Heart left ventricle (tissue), 16 donors: Measurements from ENCODE around the gene TRA2B. TPM values are rescaled to one million over a fixed set of nuclear protein-coding genes. Genes with fewer than 3 reads are reported as not detected.
A peak's percentile ranks its signal among the peaks of the same experiment; 100 is the strongest.

Experiments
- ATAC-seq, 4 donors: fragments of 200-7000 bp; cut with Tn5 transposase; one replicate each; pipeline ENCODE4 v1.9.1; 2020 to 2022; ENCODE audit warnings: moderate library complexity in 4 of 4, mild to moderate bottlenecking in 3 of 4, moderate number of reproducible peaks in 1 of 4
- DNase-seq, 5 donors: peaks; one replicate each; pipeline ENCODE4 v3.0.0-alpha.2; 2020
- H3K27ac ChIP-seq, 12 donors: fragments of 200-600 bp; sonication (generic) in 4 of 12; one replicate each; pipeline versions ENCODE4 v1.5.0 to v1.8.0; 2016 to 2022; ENCODE audit warnings: mild to moderate bottlenecking in 2 of 12
- H3K27me3 ChIP-seq, 9 donors: fragments of 200-600 bp; sonication (generic) in 2 of 9; one replicate each; pipeline versions ENCODE4 v1.5.1 to v1.8.0; 2016 to 2022; ENCODE audit warnings: mild to moderate bottlenecking in 3 of 9
- H3K36me3 ChIP-seq, 9 donors: fragments of 200-600 bp; sonication (generic) in 2 of 9; one replicate each; pipeline versions ENCODE4 v1.5.0 to v1.8.0; 2018 to 2022; ENCODE audit warnings: mild to moderate bottlenecking in 2 of 9
- H3K4me1 ChIP-seq, 12 donors: fragments of 200-600 bp; sonication (generic) in 4 of 12; one replicate each; pipeline versions ENCODE4 v1.5.0 to v1.8.0; 2016 to 2022; ENCODE audit warnings: mild to moderate bottlenecking in 3 of 12
- H3K4me3 ChIP-seq, 12 donors: fragments of 200-600 bp; sonication (generic) in 4 of 12; one replicate each; pipeline versions ENCODE4 v1.5.0 to v1.8.0; 2017 to 2022; ENCODE audit warnings: mild to moderate bottlenecking in 9 of 12, moderate library complexity in 4 of 12
- H3K9me3 ChIP-seq, 12 donors: fragments of 200-600 bp; sonication (generic) in 4 of 12; one replicate each; pipeline versions ENCODE4 v1.5.0 to v1.8.0; 2016 to 2022; ENCODE audit warnings: mild to moderate bottlenecking in 1 of 12
- POLR2A ChIP-seq, 2 donors: fragments of 450-650 bp; IDR thresholded peaks; one replicate each; pipeline ENCODE4 v1.6.1; 2017; ENCODE audit warnings: antibody characterized with exemption in 2 of 2, mild to moderate bottlenecking in 2 of 2, moderate library complexity in 2 of 2
- WGBS, 4 donors: extraction: QIAGEN DNeasy Blood & Tissue Kit in 2 of 4; methylation state at CpG; one replicate each; pipeline versions ENCODE4 v1.1.5 to v1.1.7; 2013 to 2018; 5-methylcytosine and 5-hydroxymethylcytosine counted together
- intact Hi-C, 10 donors: fragments of 100-400 bp; cut with DNase I; formaldehyde crosslinking; loops; one replicate each; pipeline versions ENCODE4 v1.11.1 to v1.14.2; 2022
- polyA plus RNA-seq, 2 donors: library from polyadenylated mRNA; stranded (reverse); fragments of 200-250 nt; gene quantifications; one replicate each; pipeline ENCODE4 v1.2.3, GENCODE V29; 2013
- total RNA-seq, 9 donors: library from RNA; depleted of rRNA in 2 of 9; stranded (reverse); fragments of >200 nt in 2 of 9; fragmentation: NEBNext Ultra II Directional in 3 of 9; extraction: Animal tissue kit (Norgen Biotek cat#: 25700) in 3 of 9; gene quantifications; one replicate each; pipeline versions ENCODE4 v1.1.0 to v1.2.4, GENCODE V29; 2016 to 2023
- TF ChIP-seq, protein P1 (sequence below), 12 donors: fragments of 200-600 bp; sonication (generic) in 4 of 12; IDR thresholded peaks; one replicate each; pipeline versions ENCODE4 v1.5.0 to v1.8.0; 2018 to 2022; ENCODE audit warnings: antibody characterized with exemption in 12 of 12, mild to moderate bottlenecking in 5 of 12
- donor health status: ischemic (EF 13 %, LVEDD 7.1; RV severe dilation, severe dysfunction).
- donor health status: healthy with polysubstance abuse.
- donor health status: DM: no; HTN: yes; CAD: no.
- donor health status: DM: no; HTN: no; CAD: no.
- donor health status: ischemic (EF 25% LVEDD 6.9; RV normal size, moderate dysfunction).
- donor health status: ischemic (EF 25% LVEDD 5.7; RV mildly dilated, moderate dysfunction).
- donor health status: healthy.
- donor health status: DM: yes; HTN: yes; CAD: no.
- donor health status: ischemic (EF 35%, LVEDD 5.7; RV mildly dilated, moderate dysfunction).
- donor health status: nonischemic (EF 11% LVEDD 7.7; RV severe dilation, severe dysfunction).
- donor health status: DM: yes; HTN: yes; CAD: no.
- donor health status: PGD.
- donor health status: ischemic (EF 29% LVEDD 5.4; RV normal size, mild dysfunction).
- donor health status: nonischemic (EF 23%, LVEDD 6.1; RV moderate dilation, normal function).

TRA2B gene
- total and polyA plus RNA-seq, 11 donors, result 28.5 to 66.0 (median 46.1) TPM

- WGBS, 4 donors, result 78 to 83% (median 80%) methylated on average over 5 of the region's 5 CpGs
- intact Hi-C loops, result no loop called here
- ATAC-seq (no peak), DNase-seq (no peak)
- no peak overlapping the region for H3K27ac ChIP-seq
- H3K27me3 ChIP-seq, result peaks cover 0 to 3% (median 0%) of the 10 kb centered on the region in 9 donors
- TF ChIP-seq, protein P1, sequence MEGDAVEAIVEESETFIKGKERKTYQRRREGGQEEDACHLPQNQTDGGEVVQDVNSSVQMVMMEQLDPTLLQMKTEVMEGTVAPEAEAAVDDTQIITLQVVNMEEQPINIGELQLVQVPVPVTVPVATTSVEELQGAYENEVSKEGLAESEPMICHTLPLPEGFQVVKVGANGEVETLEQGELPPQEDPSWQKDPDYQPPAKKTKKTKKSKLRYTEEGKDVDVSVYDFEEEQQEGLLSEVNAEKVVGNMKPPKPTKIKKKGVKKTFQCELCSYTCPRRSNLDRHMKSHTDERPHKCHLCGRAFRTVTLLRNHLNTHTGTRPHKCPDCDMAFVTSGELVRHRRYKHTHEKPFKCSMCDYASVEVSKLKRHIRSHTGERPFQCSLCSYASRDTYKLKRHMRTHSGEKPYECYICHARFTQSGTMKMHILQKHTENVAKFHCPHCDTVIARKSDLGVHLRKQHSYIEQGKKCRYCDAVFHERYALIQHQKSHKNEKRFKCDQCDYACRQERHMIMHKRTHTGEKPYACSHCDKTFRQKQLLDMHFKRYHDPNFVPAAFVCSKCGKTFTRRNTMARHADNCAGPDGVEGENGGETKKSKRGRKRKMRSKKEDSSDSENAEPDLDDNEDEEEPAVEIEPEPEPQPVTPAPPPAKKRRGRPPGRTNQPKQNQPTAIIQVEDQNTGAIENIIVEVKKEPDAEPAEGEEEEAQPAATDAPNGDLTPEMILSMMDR (IDR thresholded peaks at IDR 0.05), result no peak
- peaks cover 0 to 2% (median 0%) of the 10 kb centered on the region in 9 donors for H3K36me3 ChIP-seq
- H3K4me1 ChIP-seq, result peaks cover 0 to 8% (median 0%) of the 10 kb centered on the region in 12 donors
- H3K4me3 ChIP-seq, result no peak overlapping the region
- no peaks in the 10 kb centered on the region for H3K9me3 ChIP-seq
Observed at GRCh38 chr3:185978516-185978915, 40.7 kb upstream of the TRA2B start.

DNA sequence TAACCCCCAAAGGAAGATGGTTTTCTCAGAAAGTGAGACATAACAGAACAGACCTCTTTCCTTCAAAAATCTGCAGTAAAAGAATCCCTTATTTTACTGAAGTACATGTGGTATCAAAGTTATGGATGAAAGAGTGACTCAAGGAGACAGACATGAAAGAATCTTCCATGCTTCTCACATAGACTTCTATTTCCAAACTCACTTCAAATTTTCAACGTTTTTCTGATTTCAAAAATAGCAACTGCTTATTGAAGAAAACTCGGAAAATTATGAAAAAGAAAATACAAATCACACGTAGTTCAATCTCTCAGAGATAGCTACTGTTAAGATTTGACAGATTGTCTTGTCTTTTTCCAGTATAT lies 39.8 kb upstream of the TRA2B start:
- Histone ChIP-seq H3K4me1 (peaks cover 0 to 6% (median 0%) of the 10 kb centered on the region in 12 donors), H3K36me3 (peaks cover 0 to 2% (median 0%) of the 10 kb centered on the region in 9 donors), H3K9me3 (no peaks in the 10 kb centered on the region), H3K27ac (no peak overlapping the region), H3K27me3 (no peaks in the 10 kb centered on the region), H3K4me3 (no peak overlapping the region)
- TF ChIP-seq, protein P1 (IDR thresholded peaks at IDR 0.05), result peak in 1 of 12 donors; percentile 28
- no peak for TF ChIP-seq POLR2A (IDR thresholded peaks at IDR 0.05)
- ATAC-seq (no peak), DNase-seq (no peak)
- WGBS, 4 donors, result 43 to 48% (median 45%) methylated on average over 3 of the region's 3 CpGs
- intact Hi-C loops, result loop anchor here in 1 of 10 donors (2.0 kb wide), 1 partner anchor 299 kb away; no protein-coding TSS in a partner anchor

DNA sequence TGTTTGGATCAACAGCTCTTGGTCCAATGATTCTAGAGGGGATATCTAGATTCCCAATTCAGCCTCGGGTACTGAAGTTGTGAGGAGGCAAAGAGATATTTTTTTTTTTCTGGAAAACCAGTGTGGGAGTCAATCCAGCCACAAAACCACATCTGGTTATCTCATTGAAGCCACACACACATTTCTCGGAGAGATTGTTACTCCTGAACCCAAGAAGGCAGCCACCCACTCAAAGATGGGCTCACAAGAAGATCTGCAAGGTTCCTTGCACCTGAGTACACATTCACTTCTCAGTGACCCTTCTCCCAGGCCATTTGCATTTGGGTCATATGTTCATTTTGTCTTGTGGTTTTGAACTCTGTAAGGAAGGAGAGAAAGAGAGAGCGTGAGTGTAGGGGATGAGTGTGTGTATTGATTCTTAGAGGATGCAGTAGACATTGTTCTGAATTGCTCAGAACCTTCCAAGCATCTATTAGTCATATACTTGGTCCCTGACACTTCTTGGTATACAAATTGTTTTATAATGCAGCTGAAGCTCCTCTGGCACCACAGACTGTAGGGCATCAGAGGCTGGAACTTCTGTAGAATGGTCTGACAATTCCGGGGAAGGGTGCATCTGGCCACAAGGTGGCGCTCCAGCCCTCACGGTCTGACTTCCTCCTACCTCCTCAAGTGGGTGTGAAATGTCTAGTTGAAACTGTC lies 39.3 kb upstream of the TRA2B start:
- H3K27me3 ChIP-seq, result no peaks in the 10 kb centered on the region
- ATAC-seq (peak in 3 of 4 donors; percentile 75 to 87 (median 79)), DNase-seq (peak; percentile 68 to 87 (median 69))
- TF ChIP-seq, protein P1 (IDR thresholded peaks at IDR 0.05), result peak; percentile 77 to 93 (median 87)
- no peak for TF ChIP-seq POLR2A (IDR thresholded peaks at IDR 0.05)
- peaks cover 0 to 2% (median 0%) of the 10 kb centered on the region in 9 donors for H3K36me3 ChIP-seq
- no peak overlapping the region for H3K27ac ChIP-seq
- H3K9me3 ChIP-seq, result no peaks in the 10 kb centered on the region
- no peak overlapping the region for H3K4me3 ChIP-seq
- peaks cover 0 to 6% (median 0%) of the 10 kb centered on the region in 12 donors for H3K4me1 ChIP-seq
- WGBS, 4 donors, result 40 to 43% (median 42%) methylated on average over 6 of the region's 6 CpGs
- intact Hi-C loops, result loop anchor here in 1 of 10 donors (2.0 kb wide), 1 partner anchor 300 kb away; no protein-coding TSS in a partner anchor

DNA sequence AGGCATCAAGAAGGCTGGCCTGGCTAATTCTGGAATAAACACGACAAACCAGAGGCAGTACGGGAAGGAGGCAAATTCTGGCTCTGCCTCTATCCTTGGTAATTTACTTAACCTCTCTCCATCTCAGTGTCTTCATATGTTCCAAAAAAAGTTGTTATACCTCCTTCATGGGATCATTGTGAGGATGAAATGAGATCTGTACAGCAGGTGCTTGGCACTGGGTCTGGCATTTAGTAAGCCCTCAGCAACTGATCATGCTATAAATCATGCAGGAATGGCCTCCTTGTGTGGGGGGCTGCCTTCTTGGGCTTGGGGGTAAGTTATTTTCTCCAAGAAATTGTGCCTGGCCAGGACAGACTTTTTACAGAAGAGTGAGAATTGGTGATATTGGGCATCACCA lies 38.3 kb upstream of the TRA2B start:
- ATAC-seq, result no peak
- H3K4me3 ChIP-seq, result no peak overlapping the region
- intact Hi-C loops, result loop anchor here in 1 of 10 donors (2.0 kb wide), 1 partner anchor 301 kb away; no protein-coding TSS in a partner anchor
- TF ChIP-seq POLR2A (IDR thresholded peaks at IDR 0.05), result no peak
- TF ChIP-seq, protein P1 (IDR thresholded peaks at IDR 0.05), result no peak
- peaks cover 0 to 6% (median 0%) of the 10 kb centered on the region in 12 donors for H3K4me1 ChIP-seq
- no peak for DNase-seq
- WGBS, 4 donors, result 86 to 93% (median 91%) methylated on average over 2 of the region's 2 CpGs
- peaks cover 0 to 2% (median 0%) of the 10 kb centered on the region in 9 donors for H3K36me3 ChIP-seq
- no peaks in the 10 kb centered on the region for H3K27me3 ChIP-seq
- H3K9me3 ChIP-seq, result no peaks in the 10 kb centered on the region
- no peak overlapping the region for H3K27ac ChIP-seq
